A673 (cell line): ENCODE measurements around the gene KIRREL3. TPM values are rescaled to one million over a fixed set of nuclear protein-coding genes. Genes with fewer than 3 reads are reported as not detected.

Experiments used
- BruUV-seq: library from RNA; stranded (reverse); fragments of 400-500 nt; replicated peaks from 2 replicates; lab custom pipeline; 2021; lab: Mats Ljungman, UMichigan
- CTCF ChIA-PET: fragments of 300-600 bp; sonication (Branson Sonifier 250); formaldehyde crosslinking; loops from one replicate; lab custom pipeline; 2022; ENCODE audit warnings: antibody characterized with exemption; lab: Charles Lee
- POLR2A ChIA-PET: fragments of 300-600 bp; sonication (Branson Sonifier 250); formaldehyde crosslinking; loops from one replicate; lab custom pipeline; 2022; ENCODE audit warnings: antibody characterized with exemption; ENCODE audit not compliant: low non-redundant PET; lab: Charles Lee
- DNase-seq: peaks from one replicate; pipeline ENCODE4 v3.0.0-alpha.2; 2015; ENCODE audit warnings: low spot score
- H3K27ac ChIP-seq: fragments of 200-600 bp; sonication (generic); 2 replicates; pipeline ENCODE4 v1.5.1; 2016; ENCODE audit warnings: mixed run types, low read depth, mild to moderate bottlenecking, mixed read lengths, antibody characterized with exemption, low read length; ENCODE audit not compliant: poor library complexity, severe bottlenecking
- H3K27me3 ChIP-seq: fragments of 200-600 bp; sonication (generic); replicated peaks from 2 replicates; pipeline ENCODE4 v1.6.1; 2017; ENCODE audit warnings: mixed run types, low read depth, mild to moderate bottlenecking, mixed read lengths, antibody characterized with exemption, low read length; ENCODE audit not compliant: insufficient read depth, poor library complexity
- H3K36me3 ChIP-seq: fragments of 200-600 bp; sonication (generic); 2 replicates; pipeline ENCODE4 v1.6.1; 2016; ENCODE audit warnings: mixed run types, mild to moderate bottlenecking, mixed read lengths, antibody characterized with exemption, low read length; ENCODE audit not compliant: insufficient read depth, poor library complexity, severe bottlenecking
- H3K4me1 ChIP-seq: fragments of 200-600 bp; sonication (generic); 2 replicates; pipeline ENCODE4 v1.6.1; 2017; ENCODE audit warnings: mixed run types, mild to moderate bottlenecking, mixed read lengths, antibody characterized with exemption, low read length; ENCODE audit not compliant: insufficient read depth, poor library complexity, severe bottlenecking
- H3K4me3 ChIP-seq: fragments of 200-600 bp; sonication (generic); 2 replicates; pipeline ENCODE4 v1.5.1; 2016; ENCODE audit warnings: low read depth, mixed run types, mild to moderate bottlenecking, mixed read lengths, low read length; ENCODE audit not compliant: poor library complexity, severe bottlenecking
- H3K9me3 ChIP-seq: fragments of 200-600 bp; sonication (generic); 2 replicates; pipeline ENCODE4 v1.6.1; 2016; ENCODE audit warnings: mixed run types, low read depth, mild to moderate bottlenecking, mixed read lengths, antibody characterized with exemption, low read length; ENCODE audit not compliant: poor library complexity, severe bottlenecking
- EZH2 ChIP-seq: fragments of 200-600 bp; sonication (generic); IDR thresholded peaks from 2 replicates; pipeline ENCODE4 v1.6.1; 2017; ENCODE audit warnings: borderline replicate concordance, low read depth, mild to moderate bottlenecking, mixed read lengths, antibody characterized with exemption, low read length; ENCODE audit not compliant: poor library complexity, severe bottlenecking
- intact Hi-C: fragments of 100-400 bp; cut with micrococcal nuclease; formaldehyde crosslinking; loops from one replicate; pipeline ENCODE4 v1.10.0; 2022; ENCODE audit not compliant: unreplicated experiment
- total RNA-seq: library from RNA; stranded (reverse); gene quantifications from 2 replicates; pipeline ENCODE4 v1.2.3, GENCODE V29; 2021
- TF ChIP-seq, protein P1 (sequence below): fragments of 300-800, 200-600 bp; sonication (generic); conservative IDR thresholded peaks from 2 replicates; pipeline ENCODE4 v1.5.1; 2017; ENCODE audit warnings: low read depth, mild to moderate bottlenecking, antibody characterized with exemption, low read length, moderate library complexity, mixed read lengths

Gene KIRREL3
- total RNA-seq, 1 experiment from 2014 or later: not detected

DNA sequence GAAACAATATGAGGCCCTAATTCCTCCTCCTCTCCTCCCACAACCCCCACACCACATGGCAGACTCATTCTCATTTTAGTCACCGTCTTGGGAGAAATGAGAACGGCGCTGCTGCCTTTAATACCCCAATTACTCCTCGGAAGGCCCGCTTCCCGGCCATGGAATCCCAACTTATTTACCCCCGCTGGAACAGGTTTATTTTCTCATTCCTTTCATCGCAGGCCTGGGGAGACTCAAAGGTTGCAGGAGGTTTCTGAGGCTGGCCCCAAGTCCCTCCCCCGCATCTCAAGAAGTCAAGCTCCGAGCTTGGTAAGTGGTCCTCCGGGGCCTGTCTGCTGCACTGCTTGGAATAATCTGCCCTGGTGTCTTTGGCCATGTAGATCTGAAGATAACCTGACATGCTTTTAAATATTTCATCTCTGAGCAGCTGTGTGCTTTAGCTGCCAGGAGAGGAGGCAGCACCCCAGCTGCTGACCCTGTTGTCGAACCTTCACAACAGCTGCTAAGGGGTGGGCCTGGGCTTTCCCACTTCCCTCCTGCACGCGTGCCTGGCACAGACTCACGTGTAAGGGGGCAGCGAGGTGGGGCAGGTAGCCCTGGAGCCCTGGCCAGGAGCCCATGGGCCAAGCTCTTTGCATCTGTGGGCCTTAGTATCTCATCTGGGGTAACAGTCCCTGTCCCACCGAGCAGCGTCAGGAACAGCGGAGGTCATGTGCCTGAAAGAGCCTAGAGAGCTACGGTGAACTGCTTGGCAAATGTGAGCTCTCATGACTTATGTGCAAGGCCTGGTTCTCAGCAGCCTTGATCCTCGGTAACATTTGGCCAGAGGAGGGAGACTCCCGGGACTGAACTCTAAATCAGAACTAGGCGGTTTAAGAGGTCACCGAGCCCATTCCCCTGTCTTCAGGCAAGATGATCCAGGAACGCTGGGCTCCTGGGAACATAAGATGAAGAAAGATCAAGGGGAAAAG is 480.5 kb downstream of the KIRREL3 start:
- no peak overlapping the region for H3K4me3 ChIP-seq
- DNase-seq: no peak
- H3K9me3 ChIP-seq: no peaks in the 10 kb centered on the region
- ChIA-PET CTCF (no interaction called here), POLR2A (no interaction called here)
- H3K27ac ChIP-seq: no peak overlapping the region
- no TSS peak for BruUV-seq
- no peaks in the 10 kb centered on the region for H3K4me1 ChIP-seq
- intact Hi-C loops: no loop called here
- TF ChIP-seq EZH2: no peak
- TF ChIP-seq, protein P1, sequence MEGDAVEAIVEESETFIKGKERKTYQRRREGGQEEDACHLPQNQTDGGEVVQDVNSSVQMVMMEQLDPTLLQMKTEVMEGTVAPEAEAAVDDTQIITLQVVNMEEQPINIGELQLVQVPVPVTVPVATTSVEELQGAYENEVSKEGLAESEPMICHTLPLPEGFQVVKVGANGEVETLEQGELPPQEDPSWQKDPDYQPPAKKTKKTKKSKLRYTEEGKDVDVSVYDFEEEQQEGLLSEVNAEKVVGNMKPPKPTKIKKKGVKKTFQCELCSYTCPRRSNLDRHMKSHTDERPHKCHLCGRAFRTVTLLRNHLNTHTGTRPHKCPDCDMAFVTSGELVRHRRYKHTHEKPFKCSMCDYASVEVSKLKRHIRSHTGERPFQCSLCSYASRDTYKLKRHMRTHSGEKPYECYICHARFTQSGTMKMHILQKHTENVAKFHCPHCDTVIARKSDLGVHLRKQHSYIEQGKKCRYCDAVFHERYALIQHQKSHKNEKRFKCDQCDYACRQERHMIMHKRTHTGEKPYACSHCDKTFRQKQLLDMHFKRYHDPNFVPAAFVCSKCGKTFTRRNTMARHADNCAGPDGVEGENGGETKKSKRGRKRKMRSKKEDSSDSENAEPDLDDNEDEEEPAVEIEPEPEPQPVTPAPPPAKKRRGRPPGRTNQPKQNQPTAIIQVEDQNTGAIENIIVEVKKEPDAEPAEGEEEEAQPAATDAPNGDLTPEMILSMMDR: no peak
- H3K27me3 ChIP-seq: no peaks in the 10 kb centered on the region
- no peaks in the 10 kb centered on the region for H3K36me3 ChIP-seq

DNA sequence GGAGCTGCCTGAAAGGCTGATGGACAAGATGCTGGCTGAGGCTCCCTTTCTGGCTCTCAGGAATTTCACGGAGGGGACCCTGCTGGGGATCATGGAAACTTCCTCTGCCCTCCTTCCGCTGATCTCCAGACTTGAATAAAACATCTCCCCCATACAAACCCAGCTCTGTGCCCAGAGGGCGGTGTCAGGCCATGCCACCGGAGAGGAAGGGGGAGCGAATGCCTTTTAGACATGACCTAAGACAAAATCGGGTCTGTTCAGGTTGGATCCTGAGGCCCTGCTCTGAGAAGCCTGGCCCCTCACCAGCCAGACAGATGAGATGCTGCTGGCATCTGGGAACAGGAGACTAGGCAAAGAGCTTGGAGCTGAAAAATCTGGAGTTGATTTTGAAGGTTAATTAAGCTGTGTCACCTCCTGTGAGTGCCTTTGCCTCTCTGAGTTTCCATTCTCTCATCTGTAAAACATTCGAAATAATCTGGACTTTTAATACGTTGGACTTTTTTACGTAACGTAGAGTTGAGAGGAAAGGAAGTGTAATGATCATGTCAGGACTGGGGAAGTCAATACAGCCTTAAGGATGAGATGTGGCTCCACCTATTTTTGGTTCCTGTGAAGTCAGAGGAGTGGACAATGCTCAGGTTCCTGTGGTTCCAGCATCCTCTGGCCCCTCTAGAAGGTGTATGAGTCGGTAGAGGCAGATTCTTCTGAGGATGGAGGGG is 481.4 kb downstream of the KIRREL3 start:
- no peaks in the 10 kb centered on the region for H3K36me3 ChIP-seq
- no peaks in the 10 kb centered on the region for H3K9me3 ChIP-seq
- DNase-seq: no peak
- H3K27ac ChIP-seq: no peak overlapping the region
- ChIA-PET CTCF (no interaction called here), POLR2A (no interaction called here)
- no peak for TF ChIP-seq EZH2
- TF ChIP-seq, protein P1: no peak
- no peaks in the 10 kb centered on the region for H3K4me1 ChIP-seq
- H3K27me3 ChIP-seq: no peaks in the 10 kb centered on the region
- no peak overlapping the region for H3K4me3 ChIP-seq
- BruUV-seq: no TSS peak
- intact Hi-C loops: no loop called here

DNA sequence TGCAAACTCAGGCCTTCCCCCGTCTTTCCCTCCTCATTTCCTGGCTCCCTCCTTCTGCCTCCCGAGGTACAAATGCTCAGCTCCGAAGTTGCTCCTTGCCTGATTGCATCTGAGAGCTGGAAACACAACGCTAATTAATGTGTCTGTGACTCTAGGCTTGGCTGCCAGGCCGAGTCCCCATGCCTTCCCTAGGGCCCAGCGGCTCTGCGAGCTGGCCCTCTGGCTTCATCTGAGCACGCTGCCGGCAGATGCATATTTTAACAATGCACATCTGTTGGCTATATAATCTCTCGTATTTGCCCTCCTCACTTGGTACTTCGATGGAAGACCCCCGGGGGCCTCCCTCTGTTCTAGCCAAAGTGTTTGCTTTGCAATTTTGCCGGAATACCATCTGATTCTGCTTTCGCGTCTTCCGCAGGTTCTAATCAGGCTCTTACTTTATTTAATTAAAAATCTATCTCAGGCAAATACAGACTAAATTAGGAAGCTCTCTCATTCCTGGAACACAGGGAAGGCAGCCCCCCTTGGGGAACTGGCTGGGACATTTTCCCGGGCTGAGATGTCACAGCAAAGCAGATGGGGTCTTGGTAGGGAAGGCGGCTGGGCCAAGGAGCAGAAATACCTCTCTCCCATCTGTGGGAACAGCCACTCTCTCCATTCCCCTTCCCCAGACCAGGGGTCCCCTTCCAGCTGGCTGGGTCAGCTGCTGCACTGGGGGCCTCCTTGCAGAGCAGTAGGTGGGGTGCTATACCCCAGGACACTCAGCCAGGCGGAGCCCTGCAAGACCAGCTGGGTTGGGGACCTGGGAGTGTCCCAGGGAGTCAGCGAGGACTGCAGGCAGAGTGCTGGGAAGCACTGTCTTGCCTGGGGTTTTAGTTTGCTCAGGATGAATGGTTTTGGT is 482.2 kb downstream of the KIRREL3 start:
- Histone ChIP-seq H3K27me3 (no peaks in the 10 kb centered on the region), H3K9me3 (no peaks in the 10 kb centered on the region), H3K27ac (no peak overlapping the region), H3K36me3 (no peaks in the 10 kb centered on the region), H3K4me1 (no peaks in the 10 kb centered on the region), H3K4me3 (no peak overlapping the region)
- no peak for TF ChIP-seq EZH2
- TF ChIP-seq, protein P1: no peak
- no TSS peak for BruUV-seq
- DNase-seq: no peak
- CTCF ChIA-PET: no interaction called here
- intact Hi-C loops: no loop called here
- POLR2A ChIA-PET: no interaction called here
